ENCODE results near the gene L2HGDH. TPM values are rescaled to one million over a fixed set of nuclear protein-coding genes. Genes with fewer than 3 reads are reported as not detected.
A peak's percentile ranks its signal among the peaks of the same experiment; 100 is the strongest.

The L2HGDH gene
- polyA plus RNA-seq, 1 of the 3 experiments (the other 2 are of a cell fraction), result 8.4 TPM

GRCh38 chr14:50233166-50233950 is 78.7 kb downstream of the L2HGDH start:
- H3K36me3 ChIP-seq (replicated peaks in 1 of 2; ENCODE audit: control insufficient read depth in 1 of 2, insufficient read depth in 2 of 2, low read length in 1 of 2), result peaks cover 0 to 10% of the 10 kb centered on the region in 2 experiments
- WGBS (ENCODE audit: low lambda C conversion rate), result 91% methylated on average over 14 of the region's 14 CpGs
- no peak overlapping the region for H3K4me3 ChIP-seq (ENCODE audit: low read depth in 2 of 2, low read length in 1 of 2)
- H3K9me2 ChIP-seq, result no peaks in the 10 kb centered on the region
- H4K20me1 ChIP-seq (ENCODE audit: insufficient read depth), result peaks cover 15% of the 10 kb centered on the region
- no peak for TF ChIP-seq POLR2AphosphoS5 (IDR thresholded peaks at IDR 0.05; ENCODE audit: low read depth, low read length)
- no peak for TF ChIP-seq USF1 (IDR thresholded peaks at IDR 0.05; ENCODE audit: borderline replicate concordance, low read depth)
- no peak for TF ChIP-seq TAF1 (IDR thresholded peaks at IDR 0.05; ENCODE audit: borderline replicate concordance, low read depth, low read length)
- no peak for TF ChIP-seq USF2 (IDR thresholded peaks at IDR 0.05; ENCODE audit: borderline replicate concordance, low read depth, low read length)
- TF ChIP-seq NRF1 (IDR thresholded peaks at IDR 0.05; ENCODE audit: low read depth, low read length), result no peak
- no peak for TF ChIP-seq ZBTB33 (IDR thresholded peaks at IDR 0.05; ENCODE audit: borderline replicate concordance, low read depth)
- TF ChIP-seq RFX5 (IDR thresholded peaks at IDR 0.05; ENCODE audit: low read length), result no peak
- no peak for TF ChIP-seq ELF1 (IDR thresholded peaks at IDR 0.05)
- peaks cover 0 to 7% of the 10 kb centered on the region in 2 experiments; a peak in 2 of 4 replicates for H3K4me1 ChIP-seq (ENCODE audit: control insufficient read depth in 1 of 2, insufficient read depth in 2 of 2, low read depth in 1 of 2, low read length in 1 of 2)
- H3F3A ChIP-seq (replicated peaks; ENCODE audit: insufficient read depth), result peaks cover 15% of the 10 kb centered on the region
- ChIA-PET CTCF (interaction anchor here (0.5 to 2.1 kb wide), 2 partner anchors 354 to 373 kb away, joined by 3 to 6 read pairs; no protein-coding TSS in a partner anchor), POLR2A (no interaction called here)
- H3K27ac ChIP-seq (ENCODE audit: low read depth in 2 of 2, low read length in 1 of 2), result no peak overlapping the region
- no peaks in the 10 kb centered on the region for H3K27me3 ChIP-seq (ENCODE audit: insufficient read depth)
- no peaks in the 10 kb centered on the region for H3K9me3 ChIP-seq
- H3K9ac ChIP-seq, result no peak overlapping the region
- H3K79me2 ChIP-seq (ENCODE audit: insufficient read depth), result peaks cover 26% of the 10 kb centered on the region
- no peak overlapping the region for H2AFZ ChIP-seq (ENCODE audit: low read depth)
- no peak for DNase-seq
- H3K4me2 ChIP-seq, result no peak overlapping the region

GRCh38 chr14:50232276-50232642 is 79.8 kb downstream of the L2HGDH start:
- POLR2A ChIA-PET, result interaction anchor here (0.6 kb wide), 1 partner anchor 120 kb away, joined by 4 read pairs; no protein-coding TSS in a partner anchor

More at GRCh38 chr14:50232276-50232642, 79.8 kb downstream of the L2HGDH start:
- H3K27ac ChIP-seq (ENCODE audit: low read depth in 2 of 2, low read length in 1 of 2), result peak overlapping the region; percentile 87 to 95
- no peaks in the 10 kb centered on the region for H3K9me3 ChIP-seq
- H3K4me2 ChIP-seq, result peak overlapping the region; percentile 90
- H3F3A ChIP-seq (replicated peaks; ENCODE audit: insufficient read depth), result peaks cover 15% of the 10 kb centered on the region
- peak overlapping the region; percentile 69 to 74 for H3K4me3 ChIP-seq (ENCODE audit: low read depth in 2 of 2, low read length in 1 of 2)
- peaks cover 24% of the 10 kb centered on the region for H4K20me1 ChIP-seq (ENCODE audit: insufficient read depth)
- peak overlapping the region; percentile 99 for H2AFZ ChIP-seq (ENCODE audit: low read depth)
- 54% methylated on average over 13 of the region's 13 CpGs for WGBS (ENCODE audit: low lambda C conversion rate)
- no peak for DNase-seq
- H3K9ac ChIP-seq, result peak overlapping the region; percentile 79
- H3K79me2 ChIP-seq (ENCODE audit: insufficient read depth), result peaks cover 37% of the 10 kb centered on the region
- CTCF ChIA-PET, result interaction anchor here (1.0 to 2.1 kb wide), 5 partner anchors 14 to 370 kb away, joined by 3 to 6 read pairs (median 3); partner anchors contain the start of gene VCPKMT
- no peak for TF ChIP-seq MEF2A (IDR thresholded peaks at IDR 0.05; ENCODE audit: borderline replicate concordance, low read depth)
- TF ChIP-seq MXI1 (IDR thresholded peaks at IDR 0.05; ENCODE audit: low read depth, low read length), result peak; percentile 15; the same call in 1 of the 2 replicates
- H3K36me3 ChIP-seq (replicated peaks in 1 of 2; ENCODE audit: control insufficient read depth in 1 of 2, insufficient read depth in 2 of 2, low read length in 1 of 2), result peaks cover 0 to 14% of the 10 kb centered on the region in 2 experiments
- H3K4me1 ChIP-seq (ENCODE audit: control insufficient read depth in 1 of 2, insufficient read depth in 2 of 2, low read depth in 1 of 2, low read length in 1 of 2), result peaks cover 0 to 7% of the 10 kb centered on the region in 2 experiments; a peak in 2 of 4 replicates
- H3K9me2 ChIP-seq, result no peaks in the 10 kb centered on the region
- H3K27me3 ChIP-seq (ENCODE audit: insufficient read depth), result no peaks in the 10 kb centered on the region
